GM12878 (cell line): ENCODE results near the gene EXO5.

ENCODE experiments used
- ATF2 ChIP-seq: IDR thresholded peaks from 2 replicates; pipeline ENCODE4 v1.6.1; 2012; ENCODE audit warnings: low read length, inconsistent platforms
- CTCF ChIP-seq, 3 experiments: IDR thresholded peaks in 2 of 3; conservative IDR thresholded peaks in 1 of 3; 2 replicates each; pipeline ENCODE4 v1.5.1; 2011; ENCODE audit warnings: low read depth in 3 of 3, low read length in 3 of 3, mild to moderate bottlenecking in 3 of 3, control low read depth in 2 of 3, moderate library complexity in 2 of 3, inconsistent platforms in 1 of 3, mixed read lengths in 1 of 3; ENCODE audit not compliant: control insufficient read depth in 2 of 3, insufficient read depth in 1 of 3; ENCODE audit errors: extremely low read depth in 1 of 3
- EED ChIP-seq: sonication (generic); IDR thresholded peaks from 2 replicates; pipeline ENCODE4 v1.6.1; 2016; ENCODE audit warnings: antibody characterized with exemption, low read depth
- FOS ChIP-seq: IDR thresholded peaks from 3 replicates; pipeline ENCODE4 v1.6.1; 2011; ENCODE audit warnings: borderline replicate concordance; ENCODE audit not compliant: insufficient read length; ENCODE audit errors: extremely low read depth
- IRF3 ChIP-seq: fragments of 450-650 bp; IDR thresholded peaks from 2 replicates; pipeline ENCODE4 v1.6.1; 2014; ENCODE audit warnings: mild to moderate bottlenecking
- MTA3 ChIP-seq: IDR thresholded peaks from 2 replicates; pipeline ENCODE4 v1.6.1; 2012; ENCODE audit warnings: low read length, inconsistent platforms, borderline replicate concordance
- MXI1 ChIP-seq: fragments of 150-350 bp; IDR thresholded peaks from 2 replicates; pipeline ENCODE4 v1.6.1; 2011; ENCODE audit warnings: low read depth, mild to moderate bottlenecking, inconsistent platforms, low read length, improper control_type of control experiment
- PML ChIP-seq: IDR thresholded peaks from 2 replicates; pipeline ENCODE4 v1.6.1; 2012; ENCODE audit warnings: low read length, inconsistent platforms
- RCOR1 ChIP-seq: conservative IDR thresholded peaks from 2 replicates; pipeline ENCODE4 v1.6.1; 2012; ENCODE audit warnings: low read depth, low read length, improper control_type of control experiment
- SIN3A ChIP-seq: IDR thresholded peaks from 2 replicates; pipeline ENCODE4 v1.6.1; 2012; ENCODE audit warnings: low read depth, low read length, improper control_type of control experiment
- TBL1XR1 ChIP-seq: IDR thresholded peaks from 2 replicates; pipeline ENCODE4 v1.6.1; 2012; ENCODE audit warnings: low read depth, low read length, improper control_type of control experiment

GRCh38 chr1:40476924-40477677 is 31.5 kb upstream of the EXO5 start, which contains the start of gene ZFP69:
- TF ChIP-seq SIN3A (no peak), TBL1XR1 (no peak), EED (no peak), RCOR1 (no peak), CTCF (IDR thresholded peaks at IDR 0.05 in 2 of 3, conservative IDR thresholded peaks at IDR 0.05 in 1 of 3; ENCODE audit: control insufficient read depth in 2 of 3, extremely low read depth in 1 of 3, insufficient read depth in 1 of 3, low read depth in 3 of 3, low read length in 3 of 3) (no peak), PML (0 out of 2 replicates have a peak, but pooled peaks have one; percentile 26), MXI1 (peak; percentile 20; the same call in 1 of the 2 replicates), IRF3 (no peak), MTA3 (no peak), ATF2 (no peak), FOS (no peak)
